Right lobe of liver (tissue), 6 donors: ENCODE results near the gene NPW. TPM values are rescaled to one million over a fixed set of nuclear protein-coding genes. Genes with fewer than 3 reads are reported as not detected.

Experiments
- ATAC-seq, 4 donors: fragments of 200-7000 bp; cut with Tn5 transposase; one replicate each; pipeline ENCODE4 v1.9.1; 2020; ENCODE audit warnings: mild to moderate bottlenecking in 4 of 4, moderate library complexity in 4 of 4
- DNase-seq, 3 donors: peaks; one replicate each; pipeline ENCODE4 v3.0.0-alpha.2; 2020
- H3K27ac ChIP-seq, 3 donors: fragments of 200-600 bp; one replicate each; pipeline ENCODE4 v1.8.0; 2022
- H3K27me3 ChIP-seq, 2 donors: fragments of 200-600 bp; one replicate each; pipeline ENCODE4 v1.8.0; 2022
- H3K36me3 ChIP-seq, 4 donors: fragments of 200-600 bp; sonication (generic) in 1 of 4; one replicate each; pipeline versions ENCODE4 v1.5.1 to v1.8.0; 2017 to 2022; ENCODE audit warnings: control low read depth in 1 of 4
- H3K4me1 ChIP-seq, 4 donors: fragments of 200-600 bp; sonication (generic) in 1 of 4; one replicate each; pipeline versions ENCODE4 v1.5.1 to v1.8.0; 2017 to 2022; ENCODE audit warnings: control low read depth in 1 of 4
- H3K4me3 ChIP-seq, 3 donors: fragments of 200-600 bp; one replicate each; pipeline ENCODE4 v1.8.0; 2022
- H3K9me3 ChIP-seq, 4 donors: fragments of 200-600 bp; sonication (generic) in 1 of 4; one replicate each; pipeline versions ENCODE4 v1.5.1 to v1.8.0; 2017 to 2022; ENCODE audit warnings: control low read depth in 1 of 4
- POLR2A ChIP-seq: fragments of 450-650 bp; IDR thresholded peaks from one replicate; pipeline ENCODE4 v1.6.1; 2017; ENCODE audit warnings: antibody characterized with exemption, mild to moderate bottlenecking
- WGBS: methylation state at CpG from one replicate; pipeline ENCODE4 v1.1.6; 2018; ENCODE audit warnings: low coverage, low lambda C conversion rate; ENCODE audit not compliant: insufficient coverage; ENCODE audit errors: missing lambda C conversion rate; 5-methylcytosine and 5-hydroxymethylcytosine counted together
- intact Hi-C, 2 donors: fragments of 100-400 bp; cut with DNase I; formaldehyde crosslinking; loops; one replicate each; pipeline versions ENCODE4 v1.11.2 to v1.14.1; 2022
- long read RNA-seq: library from polyadenylated mRNA; unstranded; transcript quantifications from one replicate; pipeline ENCODE4 v2.0.0, GENCODE V29; 2019
- total RNA-seq, 6 experiments: library from RNA; depleted of rRNA in 2 of 6; stranded (reverse); fragments of >200 nt in 2 of 6; fragmentation: NEBNext Ultra II Directional in 3 of 6; extraction: Animal tissue kit (Norgen Biotek cat#: 25700) in 3 of 6; gene quantifications; one replicate each; pipeline versions ENCODE4 v1.1.0 to v1.2.4, GENCODE V29; 2016 to 2023
- TF ChIP-seq, protein P1 (sequence below), 4 donors: fragments of 200-600 bp in 3 of 4; fragments of 450-650 bp in 1 of 4; IDR thresholded peaks; one replicate each; pipeline versions ENCODE4 v1.5.1 to v1.8.0; 2016 to 2022; ENCODE audit warnings: antibody characterized with exemption in 4 of 4, mild to moderate bottlenecking in 2 of 4
- donor health status: DM: no; HTN: yes; CAD: no.
- donor health status: DM: no; HTN: no; CAD: no.
- donor health status: DM: no; HTN: no; CAD: no.
- donor health status: DM: no; HTN: yes; CAD: no.
- donor health status: DM: no; HTN: yes; CAD: no.

Gene NPW
- 10 to 100 TPM in 2 of 6 experiments, 1 to 10 TPM in 4; 2.7 to 12.3 (median 8.2) TPM for total RNA-seq
- long read RNA-seq, partial matches to known transcripts, result 0 of 1 reads
- long read RNA-seq, other reads (novel, unspliced or antisense), result 0 of 1 reads

DNA sequence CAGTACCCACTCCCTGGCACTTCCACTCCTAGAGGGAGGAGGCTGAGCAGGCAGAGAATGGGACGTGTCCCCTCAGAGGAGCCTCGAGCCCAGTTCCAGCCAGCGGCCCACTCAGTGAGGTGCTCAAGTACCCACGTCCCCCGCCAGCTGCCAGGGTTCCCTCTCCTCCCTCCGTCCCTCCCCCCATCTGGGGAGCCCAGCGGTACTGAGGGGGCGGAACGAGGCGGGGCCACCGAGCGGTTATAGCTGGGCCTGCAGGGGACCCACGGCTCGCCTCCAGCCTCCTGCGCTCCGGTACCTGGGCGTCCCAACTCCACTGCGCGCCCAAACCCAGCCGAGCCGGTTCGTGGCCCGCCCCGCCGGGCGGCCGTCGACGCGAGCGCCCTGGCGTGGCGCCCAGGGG, at the start of gene NPW:
NPW (plus strand) TSS at position 268 of the 403 bp plus-strand sequence.
- H3K27me3 ChIP-seq, result no peaks in the 10 kb centered on the region
- no peaks in the 10 kb centered on the region for H3K9me3 ChIP-seq
- TF ChIP-seq, protein P1, sequence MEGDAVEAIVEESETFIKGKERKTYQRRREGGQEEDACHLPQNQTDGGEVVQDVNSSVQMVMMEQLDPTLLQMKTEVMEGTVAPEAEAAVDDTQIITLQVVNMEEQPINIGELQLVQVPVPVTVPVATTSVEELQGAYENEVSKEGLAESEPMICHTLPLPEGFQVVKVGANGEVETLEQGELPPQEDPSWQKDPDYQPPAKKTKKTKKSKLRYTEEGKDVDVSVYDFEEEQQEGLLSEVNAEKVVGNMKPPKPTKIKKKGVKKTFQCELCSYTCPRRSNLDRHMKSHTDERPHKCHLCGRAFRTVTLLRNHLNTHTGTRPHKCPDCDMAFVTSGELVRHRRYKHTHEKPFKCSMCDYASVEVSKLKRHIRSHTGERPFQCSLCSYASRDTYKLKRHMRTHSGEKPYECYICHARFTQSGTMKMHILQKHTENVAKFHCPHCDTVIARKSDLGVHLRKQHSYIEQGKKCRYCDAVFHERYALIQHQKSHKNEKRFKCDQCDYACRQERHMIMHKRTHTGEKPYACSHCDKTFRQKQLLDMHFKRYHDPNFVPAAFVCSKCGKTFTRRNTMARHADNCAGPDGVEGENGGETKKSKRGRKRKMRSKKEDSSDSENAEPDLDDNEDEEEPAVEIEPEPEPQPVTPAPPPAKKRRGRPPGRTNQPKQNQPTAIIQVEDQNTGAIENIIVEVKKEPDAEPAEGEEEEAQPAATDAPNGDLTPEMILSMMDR (IDR thresholded peaks at IDR 0.05), result no peak
- TF ChIP-seq POLR2A, result no peak
- no peak within 1 kb of the TSS for H3K27ac ChIP-seq
- no peak for ATAC-seq
- intact Hi-C loops, result loop anchor here in 1 of 2 donors (5.0 kb wide), 1 partner anchor 43 kb away; no protein-coding TSS in a partner anchor
- H3K4me1 ChIP-seq, result peaks cover 0 to 21% (median 7%) of the 10 kb centered on the region in 4 donors
- DNase-seq, result peak in 1 of 3 donors; percentile 45
- no CpG with 5 or more reads among the region's 33 CpGs for WGBS
- peak within 1 kb of the TSS in 1 of 3 donors; percentile 7 for H3K4me3 ChIP-seq
- no peaks in the 10 kb centered on the region for H3K36me3 ChIP-seq

DNA sequence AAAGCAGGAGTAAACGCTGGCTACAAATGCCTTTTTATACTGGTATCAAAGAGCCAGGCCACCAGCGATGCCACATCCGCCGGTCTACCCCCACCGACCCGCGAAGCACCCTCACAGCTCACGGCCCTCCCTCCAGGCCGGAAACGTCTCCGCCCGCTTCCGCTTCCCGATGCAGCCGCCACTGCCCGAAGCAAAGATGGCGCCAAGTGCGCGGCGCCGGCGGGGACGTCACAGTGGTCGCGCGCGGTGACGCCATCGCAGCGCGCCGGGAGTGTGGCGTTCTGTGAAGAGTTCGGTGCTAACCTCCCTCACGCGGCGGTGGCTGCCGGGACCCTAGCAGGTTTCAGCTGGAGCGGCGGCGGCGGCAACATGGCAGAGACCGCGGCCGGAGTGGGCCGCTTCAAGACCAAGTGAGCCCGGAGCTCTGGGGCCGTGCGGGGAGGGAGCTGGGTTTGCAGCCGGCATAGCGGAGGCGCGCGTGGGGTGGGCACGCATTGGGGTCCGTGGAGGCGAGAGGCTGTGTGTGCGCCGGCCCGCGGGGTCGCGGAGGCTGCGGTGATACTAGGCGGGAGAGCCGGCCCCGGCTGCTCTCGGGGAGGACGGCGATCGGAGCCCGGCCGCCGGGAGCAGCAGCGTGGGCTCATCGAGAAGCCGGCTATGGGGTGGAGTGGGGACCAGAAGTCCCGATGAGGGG, 47.6 kb upstream of the NPW start, which contains the start of gene TBL3:
TBL3 (plus strand) TSS at position 258 of the 694 bp plus-strand sequence; CDS start at position 370, 112 bp downstream.
- H3K27ac ChIP-seq, result peak within 1 kb of the TSS; percentile 54 to 87 (median 84)
- H3K4me1 ChIP-seq, result peaks cover 0 to 17% (median 5%) of the 10 kb centered on the region in 4 donors
- no peaks in the 10 kb centered on the region for H3K9me3 ChIP-seq
- no peaks in the 10 kb centered on the region for H3K27me3 ChIP-seq
- H3K4me3 ChIP-seq, result peak within 1 kb of the TSS; percentile 85 to 100 (median 99)
- TF ChIP-seq, protein P1 (IDR thresholded peaks at IDR 0.05), result peak in 1 of 4 donors; percentile 18
- peak; percentile 88 for TF ChIP-seq POLR2A
- ATAC-seq (peak; percentile 86 to 96 (median 94)), DNase-seq (peak; percentile 93 to 95 (median 94))
- WGBS, result 0% methylated on average over 14 of the region's 78 CpGs
- intact Hi-C loops, result no loop called here
- H3K36me3 ChIP-seq, result peaks cover 0 to 19% (median 9%) of the 10 kb centered on the region in 4 donors

- ATAC-seq (peak in 1 of 4 donors; percentile 1), DNase-seq (peak in 2 of 3 donors; percentile 31 to 63)
- intact Hi-C loops, result no loop called here
- TF ChIP-seq, protein P1 (IDR thresholded peaks at IDR 0.05), result no peak
- TF ChIP-seq POLR2A, result no peak
- H3K4me1 ChIP-seq, result peaks cover 0 to 17% (median 5%) of the 10 kb centered on the region in 4 donors
- H3K27me3 ChIP-seq, result no peaks in the 10 kb centered on the region
- 3% methylated on average over 16 of the region's 22 CpGs for WGBS
- H3K27ac ChIP-seq, result peak overlapping the region in 2 of 3 donors; percentile 54 to 84
- H3K9me3 ChIP-seq, result no peaks in the 10 kb centered on the region
- H3K4me3 ChIP-seq, result peak overlapping the region; percentile 85 to 100 (median 99)
- H3K36me3 ChIP-seq, result peaks cover 0 to 25% (median 10%) of the 10 kb centered on the region in 4 donors
These were observed 47.1 kb upstream of the NPW start for GRCh38 chr16:1972490-1972877.

DNA sequence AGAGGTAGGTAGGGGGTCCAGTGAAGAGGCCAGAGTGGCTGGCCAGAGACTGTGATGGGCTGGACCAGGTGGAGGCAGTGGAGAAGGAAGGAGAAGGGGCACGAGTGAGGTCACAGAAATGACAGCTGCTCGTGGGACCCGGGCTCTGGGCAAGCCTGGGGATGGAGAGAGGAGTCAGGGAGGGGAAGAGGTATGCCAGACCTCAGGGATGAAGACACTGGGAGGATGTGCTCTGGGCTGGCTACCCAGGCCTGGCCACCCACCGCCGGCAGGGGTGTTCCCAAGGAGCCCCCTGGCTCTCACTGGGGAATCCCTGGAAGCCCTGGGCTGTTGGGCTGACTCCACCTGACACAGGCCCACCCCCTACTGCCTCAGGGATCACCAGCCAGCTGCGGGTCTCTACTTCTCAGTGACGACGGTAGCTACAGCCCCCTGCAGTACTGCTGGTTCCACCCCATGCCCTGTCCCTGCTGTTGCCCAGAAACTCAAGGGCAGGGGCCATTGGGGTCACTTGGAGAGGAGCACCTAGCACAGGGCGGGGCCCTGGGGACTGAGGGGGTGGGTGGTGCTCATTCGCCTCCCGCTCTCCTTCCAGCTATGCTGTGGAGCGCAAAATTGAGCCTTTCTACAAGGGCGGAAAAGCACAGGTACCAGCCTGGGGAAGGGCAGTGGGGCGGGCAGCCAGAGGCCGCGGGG, 46.0 kb upstream of the NPW start:
- 82% methylated on average over 6 of the region's 16 CpGs for WGBS
- intact Hi-C loops, result no loop called here

More for the DNA sequence above, 46.0 kb upstream of the NPW start:
- H3K4me1 ChIP-seq, result peaks cover 0 to 17% (median 5%) of the 10 kb centered on the region in 4 donors
- no peak for TF ChIP-seq POLR2A
- TF ChIP-seq, protein P1 (IDR thresholded peaks at IDR 0.05), result no peak
- no peak overlapping the region for H3K27ac ChIP-seq
- ATAC-seq, result no peak
- no peaks in the 10 kb centered on the region for H3K9me3 ChIP-seq
- H3K36me3 ChIP-seq, result peaks cover 0 to 33% (median 10%) of the 10 kb centered on the region in 4 donors
- H3K4me3 ChIP-seq, result no peak overlapping the region
- no peaks in the 10 kb centered on the region for H3K27me3 ChIP-seq
- DNase-seq, result peak in 2 of 3 donors; percentile 20 to 51
